Uterus (tissue), 4 donors: ENCODE data around the gene RASGRP1. TPM values are rescaled to one million over a fixed set of nuclear protein-coding genes. Genes with fewer than 3 reads are reported as not detected.

Experiments
- DNase-seq, 2 donors: peaks; one replicate each; pipeline ENCODE4 v3.0.0-alpha.2; 2019 to 2020
- H3K27ac ChIP-seq, 2 donors: fragments of 200-600 bp; sonication (generic); 1 replicate in 1 of 2; 2 replicates in 1 of 2; pipeline ENCODE4 v1.5.1; 2016 to 2018
- H3K27me3 ChIP-seq, 2 donors: fragments of 200-600 bp; sonication (generic); one replicate each; pipeline ENCODE4 v1.5.1; 2018 to 2019; ENCODE audit warnings: control low read depth in 1 of 2
- H3K36me3 ChIP-seq, 2 donors: fragments of 200-600 bp; sonication (generic); one replicate each; pipeline ENCODE4 v1.5.1; 2019; ENCODE audit warnings: control low read depth in 1 of 2
- H3K4me1 ChIP-seq, 2 donors: fragments of 200-600 bp; sonication (generic); one replicate each; pipeline ENCODE4 v1.5.1; 2018 to 2019; ENCODE audit warnings: control low read depth in 1 of 2
- H3K4me3 ChIP-seq, 2 donors: fragments of 200-600 bp; sonication (generic); 1 replicate in 1 of 2; 2 replicates in 1 of 2; pipeline ENCODE4 v1.5.1; 2018 to 2019; ENCODE audit warnings: mild to moderate bottlenecking in 1 of 2
- H3K9me3 ChIP-seq, 2 donors: fragments of 200-600 bp; sonication (generic); one replicate each; pipeline ENCODE4 v1.5.1; 2019; ENCODE audit warnings: control low read depth in 1 of 2
- CTCF ChIP-seq, 4 experiments: fragments of 200-600 bp in 2 of 4; fragments of 450-650 bp in 2 of 4; sonication (generic) in 2 of 4; IDR thresholded peaks; one replicate each; pipeline ENCODE4 v1.5.1; 2016 to 2019; ENCODE audit warnings: antibody characterized with exemption in 4 of 4, mild to moderate bottlenecking in 2 of 4, moderate library complexity in 1 of 4
- POLR2A ChIP-seq, 2 donors: fragments of 450-650 bp; IDR thresholded peaks; one replicate each; pipeline ENCODE4 v1.6.1; 2016; ENCODE audit warnings: antibody characterized with exemption in 2 of 2, mild to moderate bottlenecking in 1 of 2, moderate library complexity in 1 of 2
- intact Hi-C: fragments of 100-400 bp; cut with DNase I; formaldehyde crosslinking; loops from one replicate; pipeline ENCODE4 v1.15.1; 2023; ENCODE audit warnings: low total_unique reads
- total RNA-seq, 4 donors: library from RNA; depleted of rRNA in 3 of 4; stranded (reverse); fragments of >200 nt in 3 of 4; gene quantifications; one replicate each; pipeline versions ENCODE4 v1.1.0 to v1.2.4, GENCODE V29; 2014 to 2023
- donor health status: DM: yes; HTN: yes; CAD: no.

Gene RASGRP1
- total RNA-seq, 4 donors from 2014 or later, result under 0.01 to 0.82 (median 0.48) TPM; not detected in 1

- Histone ChIP-seq H3K27ac (no peak overlapping the region), H3K4me3 (no peak overlapping the region), H3K4me1 (no peaks in the 10 kb centered on the region), H3K9me3 (no peaks in the 10 kb centered on the region), H3K36me3 (no peaks in the 10 kb centered on the region), H3K27me3 (no peaks in the 10 kb centered on the region)
- TF ChIP-seq CTCF (IDR thresholded peaks at IDR 0.05) (no peak), POLR2A (IDR thresholded peaks at IDR 0.05) (no peak)
- intact Hi-C loops, result no loop called here
- DNase-seq, result no peak
These were observed 44.6 kb upstream of the RASGRP1 start for GRCh38 chr15:38609097-38609738.

GRCh38 chr15:38608682-38609081 is 44.1 kb upstream of the RASGRP1 start:
- no peaks in the 10 kb centered on the region for H3K4me1 ChIP-seq
- no peak overlapping the region for H3K4me3 ChIP-seq
- DNase-seq, result no peak
- no peak for TF ChIP-seq POLR2A (IDR thresholded peaks at IDR 0.05)
- no peak for TF ChIP-seq CTCF (IDR thresholded peaks at IDR 0.05)
- H3K27ac ChIP-seq, result no peak overlapping the region
- no peaks in the 10 kb centered on the region for H3K36me3 ChIP-seq
- H3K9me3 ChIP-seq, result no peaks in the 10 kb centered on the region
- H3K27me3 ChIP-seq, result no peaks in the 10 kb centered on the region
- intact Hi-C loops, result no loop called here

- intact Hi-C loops, result no loop called here
- Histone ChIP-seq H3K36me3 (no peaks in the 10 kb centered on the region), H3K27me3 (no peaks in the 10 kb centered on the region), H3K4me1 (no peaks in the 10 kb centered on the region), H3K9me3 (no peaks in the 10 kb centered on the region), H3K4me3 (no peak overlapping the region), H3K27ac (no peak overlapping the region)
- TF ChIP-seq POLR2A (IDR thresholded peaks at IDR 0.05), result no peak
- TF ChIP-seq CTCF (IDR thresholded peaks at IDR 0.05), result no peak
- DNase-seq, result no peak
These were observed 41.1 kb upstream of the RASGRP1 start for GRCh38 chr15:38605744-38606143.

- Histone ChIP-seq H3K9me3 (no peaks in the 10 kb centered on the region), H3K27ac (no peak overlapping the region), H3K4me1 (no peaks in the 10 kb centered on the region), H3K36me3 (no peaks in the 10 kb centered on the region), H3K4me3 (no peak overlapping the region), H3K27me3 (no peaks in the 10 kb centered on the region)
- intact Hi-C loops, result no loop called here
- DNase-seq, result no peak
- TF ChIP-seq POLR2A (IDR thresholded peaks at IDR 0.05), result no peak
- TF ChIP-seq CTCF (IDR thresholded peaks at IDR 0.05), result no peak
These were observed 39.1 kb upstream of the RASGRP1 start for GRCh38 chr15:38603672-38604071.

- H3K36me3 ChIP-seq, result no peaks in the 10 kb centered on the region
- no peak overlapping the region for H3K4me3 ChIP-seq
- TF ChIP-seq CTCF (IDR thresholded peaks at IDR 0.05), result no peak
- TF ChIP-seq POLR2A (IDR thresholded peaks at IDR 0.05), result no peak
- H3K27ac ChIP-seq, result no peak overlapping the region
- intact Hi-C loops, result no loop called here
- no peaks in the 10 kb centered on the region for H3K27me3 ChIP-seq
- no peaks in the 10 kb centered on the region for H3K9me3 ChIP-seq
- DNase-seq, result no peak
- H3K4me1 ChIP-seq, result no peaks in the 10 kb centered on the region
These were observed 38.5 kb upstream of the RASGRP1 start for GRCh38 chr15:38602910-38603670.
